ENCODE data around the gene CLDN34. TPM values are rescaled to one million over a fixed set of nuclear protein-coding genes. Genes with fewer than 3 reads are reported as not detected.

Gene CLDN34
- total RNA-seq, 4 donors from 2014 or later = 1.2 TPM; not detected in 3

DNA sequence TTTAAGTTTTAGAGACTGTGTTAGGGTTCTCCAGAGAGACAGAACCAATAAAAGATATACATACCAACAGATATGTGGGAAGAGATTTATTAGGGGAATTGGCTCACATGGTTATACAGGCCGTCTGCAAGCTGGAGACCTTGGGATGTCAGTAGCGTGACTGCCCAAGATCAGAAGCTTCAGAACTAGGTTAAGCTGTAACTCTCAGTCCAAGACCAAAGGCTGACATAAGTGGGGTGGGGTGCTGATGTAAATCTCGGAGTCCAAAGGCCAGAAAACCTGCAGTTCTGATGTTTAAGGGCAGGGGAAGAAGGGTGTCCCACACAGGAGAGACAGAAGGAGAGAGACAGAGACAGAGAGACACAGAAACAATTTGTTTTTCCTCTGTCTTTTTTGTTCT is 10.5 kb downstream of the CLDN34 start:
- DNase-seq = no peak
- H3K36me3 ChIP-seq = no peaks in the 10 kb centered on the region
- TF ChIP-seq POLR2A (IDR thresholded peaks at IDR 0.05) = no peak
- H3K4me1 ChIP-seq = no peaks in the 10 kb centered on the region
- no peaks in the 10 kb centered on the region for H3K9me3 ChIP-seq
- no peaks in the 10 kb centered on the region for H3K27me3 ChIP-seq
- no peak overlapping the region for H3K27ac ChIP-seq
- intact Hi-C loops (cut with DNase I; ENCODE audit: low total_unique reads) = no loop called here
- H3K4me3 ChIP-seq = no peak overlapping the region

DNA sequence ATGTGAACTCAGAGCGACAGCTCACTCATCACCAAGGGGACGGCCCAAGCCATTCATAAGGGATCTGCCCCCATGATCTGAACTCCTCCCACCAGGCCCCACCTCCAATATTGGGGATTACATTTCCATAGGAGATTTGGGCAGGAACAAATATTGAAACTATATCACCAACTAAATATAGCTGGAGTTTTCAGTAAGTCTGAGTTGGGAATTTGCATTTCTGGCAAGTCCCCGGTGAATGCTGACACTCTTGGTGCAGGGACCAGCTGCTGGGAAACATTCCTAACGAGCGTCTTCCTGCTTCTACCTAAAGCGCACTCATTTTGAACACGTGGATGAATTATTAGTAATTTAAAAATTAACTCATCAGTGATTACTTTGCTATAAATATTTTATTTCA is 13.2 kb downstream of the CLDN34 start:
- Histone ChIP-seq H3K9me3 (no peaks in the 10 kb centered on the region), H3K36me3 (no peaks in the 10 kb centered on the region), H3K27ac (no peak overlapping the region), H3K4me3 (no peak overlapping the region), H3K4me1 (no peaks in the 10 kb centered on the region), H3K27me3 (no peaks in the 10 kb centered on the region)
- no peak for TF ChIP-seq POLR2A (IDR thresholded peaks at IDR 0.05)
- TF ChIP-seq, protein P1, sequence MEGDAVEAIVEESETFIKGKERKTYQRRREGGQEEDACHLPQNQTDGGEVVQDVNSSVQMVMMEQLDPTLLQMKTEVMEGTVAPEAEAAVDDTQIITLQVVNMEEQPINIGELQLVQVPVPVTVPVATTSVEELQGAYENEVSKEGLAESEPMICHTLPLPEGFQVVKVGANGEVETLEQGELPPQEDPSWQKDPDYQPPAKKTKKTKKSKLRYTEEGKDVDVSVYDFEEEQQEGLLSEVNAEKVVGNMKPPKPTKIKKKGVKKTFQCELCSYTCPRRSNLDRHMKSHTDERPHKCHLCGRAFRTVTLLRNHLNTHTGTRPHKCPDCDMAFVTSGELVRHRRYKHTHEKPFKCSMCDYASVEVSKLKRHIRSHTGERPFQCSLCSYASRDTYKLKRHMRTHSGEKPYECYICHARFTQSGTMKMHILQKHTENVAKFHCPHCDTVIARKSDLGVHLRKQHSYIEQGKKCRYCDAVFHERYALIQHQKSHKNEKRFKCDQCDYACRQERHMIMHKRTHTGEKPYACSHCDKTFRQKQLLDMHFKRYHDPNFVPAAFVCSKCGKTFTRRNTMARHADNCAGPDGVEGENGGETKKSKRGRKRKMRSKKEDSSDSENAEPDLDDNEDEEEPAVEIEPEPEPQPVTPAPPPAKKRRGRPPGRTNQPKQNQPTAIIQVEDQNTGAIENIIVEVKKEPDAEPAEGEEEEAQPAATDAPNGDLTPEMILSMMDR (IDR thresholded peaks at IDR 0.05) = no peak
- intact Hi-C loops (cut with DNase I; ENCODE audit: low total_unique reads) = no loop called here
- DNase-seq = no peak

DNA sequence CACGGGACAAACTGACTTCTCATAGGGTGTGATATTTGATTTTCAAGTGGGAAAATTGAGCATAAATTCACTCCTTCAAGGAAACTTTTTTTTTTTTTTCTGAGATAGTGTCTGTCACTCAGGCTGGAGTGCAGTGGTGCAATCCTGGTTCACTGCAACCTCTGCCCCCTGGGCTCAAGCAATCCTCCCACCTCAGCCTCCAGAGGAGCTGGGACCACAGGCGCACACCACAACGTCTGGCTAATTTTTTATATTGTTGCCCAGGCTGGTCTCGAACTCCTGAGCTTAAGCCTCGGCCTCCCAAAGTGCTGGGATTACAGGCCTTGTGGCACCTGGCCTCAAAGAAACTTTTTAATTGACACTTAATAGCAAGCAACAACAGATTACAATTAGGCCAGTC is 13.8 kb downstream of the CLDN34 start:
- H3K36me3 ChIP-seq = no peaks in the 10 kb centered on the region
- no peak for DNase-seq
- no peaks in the 10 kb centered on the region for H3K9me3 ChIP-seq
- no peaks in the 10 kb centered on the region for H3K27me3 ChIP-seq
- intact Hi-C loops (cut with DNase I; ENCODE audit: low total_unique reads) = no loop called here
- TF ChIP-seq POLR2A (IDR thresholded peaks at IDR 0.05) = no peak
- TF ChIP-seq, protein P1 (IDR thresholded peaks at IDR 0.05) = no peak
- no peak overlapping the region for H3K4me3 ChIP-seq
- no peaks in the 10 kb centered on the region for H3K4me1 ChIP-seq
- H3K27ac ChIP-seq = no peak overlapping the region

DNA sequence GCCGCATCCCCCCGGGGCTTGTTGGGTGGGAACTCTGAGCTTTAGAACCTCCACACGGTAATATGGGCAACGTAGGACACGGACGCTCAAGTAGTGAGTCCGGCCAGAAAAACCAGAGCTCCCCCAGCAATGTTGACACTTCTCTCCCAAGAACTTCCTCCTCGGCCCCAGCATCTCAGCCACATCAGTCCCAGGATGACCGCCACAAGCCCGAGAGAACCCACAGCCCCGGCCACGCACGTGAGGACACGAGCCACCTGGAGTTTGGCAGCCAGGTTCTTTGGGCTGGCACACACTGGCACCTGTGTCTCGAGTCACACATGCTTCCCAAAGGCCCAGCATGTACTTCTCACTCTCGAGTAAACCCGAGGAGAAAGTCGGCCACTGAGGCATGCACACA is 16.3 kb downstream of the CLDN34 start:
- TF ChIP-seq, protein P1 (IDR thresholded peaks at IDR 0.05) = no peak
- TF ChIP-seq POLR2A (IDR thresholded peaks at IDR 0.05) = no peak
- no peaks in the 10 kb centered on the region for H3K4me1 ChIP-seq
- no peaks in the 10 kb centered on the region for H3K36me3 ChIP-seq
- H3K9me3 ChIP-seq = no peaks in the 10 kb centered on the region
- no peak for DNase-seq
- H3K4me3 ChIP-seq = no peak overlapping the region
- intact Hi-C loops (cut with DNase I; ENCODE audit: low total_unique reads) = no loop called here
- no peak overlapping the region for H3K27ac ChIP-seq
- no peaks in the 10 kb centered on the region for H3K27me3 ChIP-seq

DNA sequence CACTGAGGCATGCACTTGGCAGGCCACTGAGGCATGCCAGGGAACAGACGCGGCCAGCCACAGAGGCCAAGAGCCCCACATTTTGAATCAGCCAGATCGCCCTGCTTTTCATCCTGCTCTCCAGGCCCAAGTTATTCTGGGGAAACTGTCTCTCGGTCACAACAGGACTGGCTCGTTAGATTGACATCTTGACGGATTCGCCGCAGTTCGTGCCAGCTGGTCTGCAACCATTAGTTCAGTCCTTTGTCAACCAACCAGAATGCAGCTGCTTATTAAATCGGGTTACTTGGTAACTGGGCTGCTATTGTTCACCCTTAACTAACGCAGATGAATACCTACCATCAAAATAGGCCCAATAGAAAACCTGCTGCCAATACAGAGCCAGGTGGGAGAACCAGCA is 16.7 kb downstream of the CLDN34 start:
- H3K9me3 ChIP-seq = no peaks in the 10 kb centered on the region
- H3K36me3 ChIP-seq = no peaks in the 10 kb centered on the region
- H3K4me1 ChIP-seq = no peaks in the 10 kb centered on the region
- H3K4me3 ChIP-seq = no peak overlapping the region
- no peak overlapping the region for H3K27ac ChIP-seq
- intact Hi-C loops (cut with DNase I; ENCODE audit: low total_unique reads) = no loop called here
- H3K27me3 ChIP-seq = no peaks in the 10 kb centered on the region
- TF ChIP-seq, protein P1 (IDR thresholded peaks at IDR 0.05) = no peak
- TF ChIP-seq POLR2A (IDR thresholded peaks at IDR 0.05) = no peak
- no peak for DNase-seq

DNA sequence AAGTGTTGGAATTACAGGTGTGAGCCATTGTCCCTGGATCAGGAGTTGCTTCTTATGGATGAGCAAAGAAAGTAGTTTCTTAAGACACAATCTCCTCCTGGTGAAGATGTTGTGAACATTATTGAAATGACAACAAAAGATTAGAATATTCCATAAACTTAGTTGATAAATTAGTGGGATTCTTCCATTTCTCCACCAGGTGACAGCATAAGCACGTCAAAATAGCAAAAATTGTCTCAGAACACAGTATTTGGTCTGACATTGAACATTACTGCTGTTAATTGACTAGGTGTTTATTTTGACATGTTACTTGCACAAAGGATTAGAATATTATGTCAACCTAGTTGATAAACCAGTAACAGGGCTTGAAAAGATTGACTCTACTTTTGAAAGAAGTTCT is 21.6 kb downstream of the CLDN34 start:
- H3K27me3 ChIP-seq = no peaks in the 10 kb centered on the region
- no peaks in the 10 kb centered on the region for H3K36me3 ChIP-seq
- no peaks in the 10 kb centered on the region for H3K4me1 ChIP-seq
- no peaks in the 10 kb centered on the region for H3K9me3 ChIP-seq
- H3K4me3 ChIP-seq = no peak overlapping the region
- intact Hi-C loops (cut with DNase I; ENCODE audit: low total_unique reads) = no loop called here
- H3K27ac ChIP-seq = no peak overlapping the region
- TF ChIP-seq POLR2A (IDR thresholded peaks at IDR 0.05) = no peak
- TF ChIP-seq, protein P1 (IDR thresholded peaks at IDR 0.05) = peak; percentile 27 to 48 (median 37)
- no peak for DNase-seq
